Breast epithelium (tissue), 3 donors: ENCODE data around the gene CBLC.

Source experiments
- CTCF ChIP-seq, 3 donors: fragments of 450-650 bp; IDR thresholded peaks; one replicate each; pipeline ENCODE4 v1.5.1; 2016 to 2017; ENCODE audit warnings: antibody characterized with exemption in 3 of 3, mild to moderate bottlenecking in 3 of 3, moderate library complexity in 3 of 3
- POLR2A ChIP-seq: fragments of 450-650 bp; IDR thresholded peaks from one replicate; pipeline ENCODE4 v1.6.1; 2016; ENCODE audit warnings: antibody characterized with exemption, mild to moderate bottlenecking, moderate library complexity
- POLR2AphosphoS5 ChIP-seq, 3 donors: sonication (generic); formaldehyde crosslinking; IDR thresholded peaks; one replicate each; pipeline ENCODE4 v1.6.1; 2017; ENCODE audit warnings: antibody characterized with exemption in 3 of 3

GRCh38 chr19:44823373-44823698 lies 45.6 kb downstream of the CBLC start:
- no peak for TF ChIP-seq CTCF (IDR thresholded peaks at IDR 0.05)
- TF ChIP-seq POLR2AphosphoS5 (IDR thresholded peaks at IDR 0.05) = no peak
- TF ChIP-seq POLR2A = no peak
